PC-3 (cell line): ENCODE measurements around the gene CKS2.

Source experiments
- CTCF ChIP-seq: fragments of 300-600 bp; sonication (generic); conservative IDR thresholded peaks from 2 replicates; pipeline ENCODE4 v1.5.1; 2017; ENCODE audit warnings: antibody characterized with exemption, low read depth, mild to moderate bottlenecking, low read length
- EZH2 ChIP-seq: fragments of 300-600 bp; sonication (generic); IDR thresholded peaks from one replicate; pipeline ENCODE4 v1.6.1; 2017; ENCODE audit warnings: antibody characterized with exemption, mild to moderate bottlenecking, low read length; ENCODE audit not compliant: unreplicated experiment

- TF ChIP-seq CTCF (no peak), EZH2 (no peak)
Measured at GRCh38 chr9:89363921-89364665, 53.1 kb downstream of the CKS2 start.
